GM21367 (cell line): ENCODE results near the gene A3GALT2.

Experiments used
- ATAC-seq: cut with Tn5 transposase; IDR thresholded peaks from one replicate; pipeline ENCODE4 v1.9.1; 2021; ENCODE audit not compliant: unreplicated experiment

The A3GALT2 gene

GRCh38 chr1:33350611-33351280, 29.8 kb upstream of the A3GALT2 start:
- ATAC-seq: no peak

GRCh38 chr1:33349778-33350610, 29.1 kb upstream of the A3GALT2 start:
- peak; percentile 65 for ATAC-seq

GRCh38 chr1:33349081-33349759, 28.3 kb upstream of the A3GALT2 start:
- ATAC-seq: peak; percentile 20

- ATAC-seq: no peak
These were observed 27.8 kb upstream of the A3GALT2 start for GRCh38 chr1:33348676-33349080.

- ATAC-seq: no peak
These were observed 27.3 kb upstream of the A3GALT2 start for GRCh38 chr1:33348194-33348593.

GRCh38 chr1:33347650-33347992, 26.7 kb upstream of the A3GALT2 start:
- no peak for ATAC-seq

- no peak for ATAC-seq
These were observed 26.2 kb upstream of the A3GALT2 start for GRCh38 chr1:33346927-33347649.

- ATAC-seq: no peak
These were observed 25.6 kb upstream of the A3GALT2 start for GRCh38 chr1:33346533-33346926.

GRCh38 chr1:33344896-33345560, 24.1 kb upstream of the A3GALT2 start:
- no peak for ATAC-seq

GRCh38 chr1:33343539-33343938, 22.6 kb upstream of the A3GALT2 start:
- ATAC-seq: no peak

GRCh38 chr1:33342041-33342723, 21.3 kb upstream of the A3GALT2 start:
- no peak for ATAC-seq

- ATAC-seq: no peak
These were observed 20.3 kb upstream of the A3GALT2 start for GRCh38 chr1:33341190-33341589.

- ATAC-seq: no peak
These were observed 18.5 kb upstream of the A3GALT2 start for GRCh38 chr1:33339413-33339812.

- ATAC-seq: no peak
These were observed 17.7 kb upstream of the A3GALT2 start for GRCh38 chr1:33338440-33339211.

- no peak for ATAC-seq
These were observed 17.1 kb upstream of the A3GALT2 start for GRCh38 chr1:33338048-33338439.

- ATAC-seq: no peak
These were observed 16.5 kb upstream of the A3GALT2 start for GRCh38 chr1:33337441-33337840.

GRCh38 chr1:33336580-33336979, 15.7 kb upstream of the A3GALT2 start:
- no peak for ATAC-seq

- ATAC-seq: no peak
These were observed 14.1 kb upstream of the A3GALT2 start for GRCh38 chr1:33335020-33335419.

- ATAC-seq: no peak
These were observed 13.2 kb upstream of the A3GALT2 start for GRCh38 chr1:33334081-33334552.
